OCI-LY7 (cell line): ENCODE results near the gene REN. TPM values are rescaled to one million over a fixed set of nuclear protein-coding genes. Genes with fewer than 3 reads are reported as not detected.
A peak's percentile ranks its signal among the peaks of the same experiment; 100 is the strongest.

ENCODE experiments used
- BruUV-seq: library from RNA; stranded (reverse); fragments of 400-500 nt; replicated peaks from 2 replicates; lab custom pipeline; 2021; lab: Mats Ljungman, UMichigan
- CTCF ChIA-PET: fragments of 300-600 bp; sonication (Branson Sonifier 250); formaldehyde crosslinking; loops from one replicate; lab custom pipeline; 2022; ENCODE audit warnings: antibody characterized with exemption; ENCODE audit not compliant: unreplicated experiment; lab: Charles Lee
- POLR2A ChIA-PET: fragments of 300-600 bp; sonication (Branson Sonifier 250); formaldehyde crosslinking; loops from one replicate; lab custom pipeline; 2022; ENCODE audit warnings: antibody characterized with exemption; lab: Charles Lee
- DNase-seq: peaks from one replicate; pipeline ENCODE4 v3.0.0-alpha.2; 2015; ENCODE audit warnings: low spot score
- H2AFZ ChIP-seq: fragments of 200-600 bp; sonication (generic), shearing (Covaris generic); 2 replicates; pipeline ENCODE4 v1.6.1; 2014; ENCODE audit warnings: mild to moderate bottlenecking, antibody characterized with exemption, low read length, moderate library complexity
- H3K27ac ChIP-seq: fragments of 200-600 bp; sonication (generic); 2 replicates; pipeline ENCODE4 v1.5.1; 2014; ENCODE audit warnings: mixed run types, low read depth, mild to moderate bottlenecking, moderate library complexity, low read length, inconsistent platforms; ENCODE audit not compliant: poor library complexity, severe bottlenecking
- H3K36me3 ChIP-seq: fragments of 200-600 bp; sonication (generic); 2 replicates; pipeline ENCODE4 v1.6.1; 2014; ENCODE audit warnings: mild to moderate bottlenecking, antibody characterized with exemption, low read length, moderate library complexity, mixed read lengths; ENCODE audit not compliant: insufficient read depth
- H3K4me1 ChIP-seq: fragments of 200-600 bp; sonication (generic); 2 replicates; pipeline ENCODE4 v1.5.1; 2014; ENCODE audit warnings: mild to moderate bottlenecking, low read length; ENCODE audit not compliant: insufficient read depth, poor library complexity, severe bottlenecking
- H3K4me2 ChIP-seq: fragments of 200-600 bp; sonication (generic); 2 replicates; pipeline ENCODE4 v1.6.1; 2014; ENCODE audit warnings: mild to moderate bottlenecking, low read length
- H3K4me3 ChIP-seq: fragments of 200-600 bp; sonication (generic); 2 replicates; pipeline ENCODE4 v1.5.1; 2014; ENCODE audit warnings: mild to moderate bottlenecking, low read depth, low read length; ENCODE audit not compliant: poor library complexity, severe bottlenecking
- H3K79me2 ChIP-seq: fragments of 200-600 bp; sonication (generic); 2 replicates; pipeline ENCODE4 v1.6.1; 2016; ENCODE audit warnings: low read depth, mild to moderate bottlenecking, low read length, moderate library complexity, mixed read lengths; ENCODE audit not compliant: insufficient read depth
- H3K9me2 ChIP-seq: fragments of 200-600 bp; sonication (generic); 2 replicates; pipeline ENCODE4 v1.6.1; 2016; ENCODE audit warnings: mild to moderate bottlenecking, low read length, mixed read lengths; ENCODE audit not compliant: insufficient read depth
- H3K9me3 ChIP-seq: fragments of 200-600 bp; sonication (generic); 2 replicates; pipeline ENCODE4 v1.6.1; 2014; ENCODE audit warnings: mild to moderate bottlenecking, mixed run types, low read length, mixed read lengths
- H4K20me1 ChIP-seq: fragments of 200-600 bp; sonication (generic); 2 replicates; pipeline ENCODE4 v1.6.1; 2014; ENCODE audit warnings: mild to moderate bottlenecking, antibody characterized with exemption, low read length, moderate library complexity, mixed read lengths; ENCODE audit not compliant: insufficient read depth
- EZH2phosphoT487 ChIP-seq: fragments of 200-600 bp; sonication (generic); IDR thresholded peaks from 2 replicates; pipeline ENCODE4 v1.6.1; 2018; ENCODE audit warnings: low read depth, borderline replicate concordance, mild to moderate bottlenecking, mixed run types, antibody characterized with exemption, low read length, moderate library complexity, mixed read lengths
- intact Hi-C: fragments of 100-400 bp; cut with micrococcal nuclease; formaldehyde crosslinking; loops from one replicate; pipeline ENCODE4 v1.10.0; 2022; ENCODE audit not compliant: unreplicated experiment
- total RNA-seq, 2 experiments: library from RNA; depleted of rRNA in 1 of 2; stranded (reverse); fragments of >200 nt in 1 of 2; shearing (Covaris generic) in 1 of 2; gene quantifications; 2 replicates each; pipeline ENCODE4 v1.2.3, GENCODE V29; 2014 to 2022
- TF ChIP-seq, protein P1 (sequence below): fragments of 200-600 bp; sonication (generic); conservative IDR thresholded peaks from 2 replicates; pipeline ENCODE4 v1.5.1; 2014; ENCODE audit warnings: mild to moderate bottlenecking, antibody characterized with exemption, low read length, moderate library complexity, mixed read lengths

REN gene
- total RNA-seq, 2 experiments from 2014 or later: not detected

DNA sequence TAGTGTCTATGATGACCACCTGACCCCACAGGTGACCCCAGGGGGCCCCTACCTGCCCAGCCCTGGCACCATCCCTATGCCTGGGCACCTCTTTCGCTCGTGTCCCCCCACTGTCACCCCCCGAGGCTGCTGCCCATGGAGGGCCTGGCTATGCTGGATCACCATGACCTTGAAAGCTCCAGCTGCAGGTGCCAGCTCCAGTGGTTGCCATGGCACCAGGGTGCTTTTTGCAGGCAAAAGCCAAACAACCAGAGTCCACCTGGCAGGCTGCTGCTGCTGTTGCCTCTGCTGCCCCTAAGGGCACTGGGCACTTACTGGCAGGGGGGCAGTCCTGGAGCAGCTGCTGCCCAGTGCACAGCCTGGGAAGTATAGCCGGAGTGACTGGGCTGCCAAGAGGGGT lies 36.0 kb downstream of the REN start:
- Histone ChIP-seq H2AFZ (no peak overlapping the region), H3K9me2 (no peaks in the 10 kb centered on the region), H4K20me1 (no peaks in the 10 kb centered on the region), H3K36me3 (no peaks in the 10 kb centered on the region), H3K27ac (no peak overlapping the region), H3K79me2 (no peaks in the 10 kb centered on the region), H3K4me1 (peaks cover 4% of the 10 kb centered on the region), H3K4me3 (no peak overlapping the region), H3K4me2 (no peak overlapping the region), H3K9me3 (no peaks in the 10 kb centered on the region)
- TF ChIP-seq, protein P1, sequence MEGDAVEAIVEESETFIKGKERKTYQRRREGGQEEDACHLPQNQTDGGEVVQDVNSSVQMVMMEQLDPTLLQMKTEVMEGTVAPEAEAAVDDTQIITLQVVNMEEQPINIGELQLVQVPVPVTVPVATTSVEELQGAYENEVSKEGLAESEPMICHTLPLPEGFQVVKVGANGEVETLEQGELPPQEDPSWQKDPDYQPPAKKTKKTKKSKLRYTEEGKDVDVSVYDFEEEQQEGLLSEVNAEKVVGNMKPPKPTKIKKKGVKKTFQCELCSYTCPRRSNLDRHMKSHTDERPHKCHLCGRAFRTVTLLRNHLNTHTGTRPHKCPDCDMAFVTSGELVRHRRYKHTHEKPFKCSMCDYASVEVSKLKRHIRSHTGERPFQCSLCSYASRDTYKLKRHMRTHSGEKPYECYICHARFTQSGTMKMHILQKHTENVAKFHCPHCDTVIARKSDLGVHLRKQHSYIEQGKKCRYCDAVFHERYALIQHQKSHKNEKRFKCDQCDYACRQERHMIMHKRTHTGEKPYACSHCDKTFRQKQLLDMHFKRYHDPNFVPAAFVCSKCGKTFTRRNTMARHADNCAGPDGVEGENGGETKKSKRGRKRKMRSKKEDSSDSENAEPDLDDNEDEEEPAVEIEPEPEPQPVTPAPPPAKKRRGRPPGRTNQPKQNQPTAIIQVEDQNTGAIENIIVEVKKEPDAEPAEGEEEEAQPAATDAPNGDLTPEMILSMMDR: no peak
- no peak for TF ChIP-seq EZH2phosphoT487
- BruUV-seq: no TSS peak
- ChIA-PET CTCF (interaction anchor here (1.6 kb wide), 1 partner anchor 259 kb away, joined by 7 read pairs; no protein-coding TSS in a partner anchor), POLR2A (interaction anchor here (0.7 to 1.8 kb wide), 2 partner anchors 256 to 258 kb away, joined by 3 to 6 read pairs; no protein-coding TSS in a partner anchor)
- intact Hi-C loops: no loop called here
- no peak for DNase-seq

GRCh38 chr1:204128964-204129896 lies 36.9 kb downstream of the REN start:
- Histone ChIP-seq H3K9me3 (no peaks in the 10 kb centered on the region), H3K79me2 (no peaks in the 10 kb centered on the region), H3K27ac (no peak overlapping the region), H3K4me3 (no peak overlapping the region), H3K36me3 (no peaks in the 10 kb centered on the region), H4K20me1 (no peaks in the 10 kb centered on the region), H3K9me2 (no peaks in the 10 kb centered on the region), H3K4me1 (peaks cover 4% of the 10 kb centered on the region), H2AFZ (peak overlapping the region; percentile 33), H3K4me2 (peak overlapping the region; percentile 44)
- no TSS peak for BruUV-seq
- CTCF ChIA-PET: interaction anchor here (0.9 to 1.8 kb wide), 7 partner anchors 14 to 268 kb away, joined by 3 to 9 read pairs (median 7); partner anchors contain the start of gene SNRPE
- TF ChIP-seq, protein P1: peak; percentile 88
- no peak for TF ChIP-seq EZH2phosphoT487
- POLR2A ChIA-PET: interaction anchor here (0.6 to 1.8 kb wide), 3 partner anchors 255 to 264 kb away, joined by 3 to 6 read pairs (median 3); no protein-coding TSS in a partner anchor
- intact Hi-C loops: loop anchor here (1.0 to 5.0 kb wide), 4 partner anchors 64 to 502 kb away; partner anchors contain the start of genes ATP2B4 and SNRPE
- peak; percentile 70 for DNase-seq
